HCT116 (cell line): ENCODE results near the gene MAIP1.

Experiments
- MAX ChIP-seq: IDR thresholded peaks from 2 replicates; pipeline ENCODE4 v1.6.1; 2012
- RAD21 ChIP-seq: IDR thresholded peaks from 2 replicates; pipeline ENCODE4 v1.6.1; 2012; ENCODE audit warnings: low read depth, mild to moderate bottlenecking

- TF ChIP-seq RAD21 (peak; percentile 89), MAX (no peak; the same call in 1 of the 2 replicates)
These were observed 18.3 kb downstream of the MAIP1 start for GRCh38 chr2:199973703-199974102.
